SK-N-DZ (cell line): ENCODE measurements around the gene OSER1. TPM values are rescaled to one million over a fixed set of nuclear protein-coding genes. Genes with fewer than 3 reads are reported as not detected.
"Not testable (repeated sequence)": the region's sequence is repeated elsewhere in the genome, so short reads cannot be mapped to it uniquely, and the experiment has no call there.

Source experiments
- DNase-seq: peaks from one replicate; pipeline ENCODE4 v3.0.0-alpha.2; 2015; ENCODE audit warnings: low spot score
- polyA plus RNA-seq, 2 experiments: library from polyadenylated mRNA; depleted of rRNA; stranded (reverse); fragments of >200 nt; gene quantifications; 2 replicates each; pipeline ENCODE4 v1.2.3, GENCODE V29; 2014

OSER1 gene
- polyA plus RNA-seq (2014; cell fraction: cytosol; rRNA removed), result 62.0 and 63.2 TPM in 2 replicates
- 39.5 and 50.5 TPM in 2 replicates for polyA plus RNA-seq (2014; cell fraction: nucleus; rRNA removed)

GRCh38 chr20:44210406-44211176, at the start of gene OSER1:
TSS of gene OSER1 (minus strand) at chr20:44210771. CDS start at chr20:44206957, 3,814 bp downstream.
- peak; percentile 98 for DNase-seq

DNA sequence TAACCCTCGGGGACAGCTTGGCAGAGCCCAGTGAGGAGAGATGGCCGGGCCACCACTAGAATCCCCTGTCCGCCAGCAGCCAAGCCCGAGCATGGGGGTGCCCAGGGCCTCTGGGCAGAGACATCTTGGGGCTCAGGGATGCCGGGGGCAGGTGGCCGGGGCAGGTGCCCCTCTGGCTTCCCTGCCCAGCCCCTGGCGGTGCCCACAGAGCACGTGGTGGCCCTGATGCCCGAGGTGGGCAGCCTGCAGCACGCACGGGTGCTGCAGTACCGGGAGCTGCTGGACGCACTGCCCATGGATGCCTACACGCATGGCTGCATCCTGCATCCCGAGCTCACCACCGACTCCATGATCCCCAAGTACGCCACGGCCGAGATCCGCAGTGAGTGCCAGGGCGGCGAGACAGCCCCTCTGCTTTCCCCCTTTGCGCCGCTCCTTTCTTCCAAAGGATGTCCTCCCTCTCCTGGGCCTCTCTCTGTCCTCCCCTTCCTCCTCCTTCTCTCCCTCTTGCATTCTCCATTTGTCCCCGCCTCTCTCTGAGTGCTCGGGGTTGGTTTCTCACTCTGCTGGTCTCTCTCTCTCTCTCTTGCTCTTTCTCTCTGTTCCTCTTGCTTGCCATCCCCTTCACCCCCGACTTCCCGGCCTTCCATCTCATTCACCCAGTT, 47.8 kb upstream of the OSER1 start:
- DNase-seq, result no peak

DNA sequence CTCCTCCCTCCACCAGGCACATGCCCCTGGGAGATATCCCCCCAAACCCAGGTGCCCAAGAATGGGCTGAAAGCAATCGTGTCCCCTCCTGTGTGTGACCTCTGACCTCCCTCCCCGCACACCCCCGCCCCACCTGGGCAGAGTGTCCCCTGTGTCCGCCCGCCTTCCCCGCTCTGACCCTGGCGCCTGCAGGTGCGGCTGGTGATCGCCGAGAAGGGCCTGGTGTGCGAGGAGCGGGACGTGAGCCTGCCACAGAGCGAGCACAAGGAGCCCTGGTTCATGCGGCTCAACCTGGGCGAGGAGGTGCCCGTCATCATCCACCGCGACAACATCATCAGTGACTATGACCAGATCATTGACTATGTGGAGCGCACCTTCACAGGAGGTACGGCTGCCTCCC, 46.4 kb upstream of the OSER1 start:
- DNase-seq, result no peak

GRCh38 chr20:44255942-44256341, 45.4 kb upstream of the OSER1 start:
- DNase-seq, result no peak

DNA sequence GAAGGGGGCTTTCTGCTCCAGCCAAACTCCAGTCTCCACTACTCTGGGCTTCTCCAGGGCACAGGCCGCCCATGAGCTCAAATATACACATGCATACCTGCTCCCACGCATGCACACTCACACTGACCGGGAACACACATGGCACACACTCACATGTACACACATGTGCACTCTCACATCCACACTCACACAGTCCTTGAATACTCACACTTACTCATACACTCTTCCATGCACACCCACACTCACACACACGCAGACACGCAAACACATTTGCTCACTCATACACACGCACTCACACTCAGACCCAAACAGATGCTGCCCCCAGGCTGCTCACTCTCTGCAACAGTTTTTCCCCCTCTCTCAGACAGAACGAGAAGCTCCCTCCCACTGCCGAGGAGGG, 43.5 kb upstream of the OSER1 start:
- no peak for DNase-seq

GRCh38 chr20:44253528-44253927, 43.0 kb upstream of the OSER1 start:
- no peak for DNase-seq

DNA sequence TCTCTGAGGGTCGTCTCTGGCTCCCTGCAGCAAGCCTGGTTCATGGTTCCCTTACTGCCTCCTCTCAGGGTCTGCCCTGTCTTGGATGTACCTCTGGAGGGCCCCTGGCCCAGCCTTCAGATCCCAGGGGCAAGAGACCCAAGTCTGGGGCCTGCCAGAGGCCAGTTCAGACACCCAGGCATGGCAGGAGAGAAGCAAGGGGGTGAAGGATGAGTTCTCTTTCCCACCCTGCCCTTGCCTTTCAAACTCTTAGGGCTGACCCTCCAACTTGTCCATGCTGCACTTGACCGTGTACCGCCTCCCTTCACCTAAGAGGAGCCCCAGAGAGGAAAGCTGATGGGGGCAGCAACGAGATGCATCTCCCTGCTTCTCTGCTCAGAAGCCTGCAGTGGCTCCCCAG, 40.7 kb upstream of the OSER1 start:
- no peak for DNase-seq

DNA sequence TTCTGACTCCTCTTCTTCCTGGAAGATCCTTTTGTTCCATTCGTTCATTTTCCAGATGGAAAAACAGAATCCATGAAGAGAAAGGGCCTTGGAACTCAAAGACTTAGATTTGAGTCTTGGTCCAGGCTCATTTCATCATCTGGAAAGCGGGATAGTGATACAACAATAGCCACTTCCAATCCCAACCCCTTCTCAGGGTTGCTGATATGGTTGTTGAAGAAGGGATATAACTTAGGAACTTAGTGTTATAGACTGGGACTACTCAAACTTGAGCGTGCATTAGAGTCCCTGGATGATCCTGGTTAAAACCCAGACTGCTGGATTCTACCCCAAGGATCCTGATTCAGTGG, 37.8 kb upstream of the OSER1 start:
- no peak for DNase-seq

GRCh38 chr20:44247586-44248409, 37.2 kb upstream of the OSER1 start:
- DNase-seq, result peak; percentile 61

GRCh38 chr20:44247131-44247571, 36.6 kb upstream of the OSER1 start, which contains the start of gene GDAP1L1:
TSS of gene GDAP1L1 (plus strand) at chr20:44247308. CDS start at chr20:44247335, 27 bp downstream.
- DNase-seq, result peak; percentile 74

DNA sequence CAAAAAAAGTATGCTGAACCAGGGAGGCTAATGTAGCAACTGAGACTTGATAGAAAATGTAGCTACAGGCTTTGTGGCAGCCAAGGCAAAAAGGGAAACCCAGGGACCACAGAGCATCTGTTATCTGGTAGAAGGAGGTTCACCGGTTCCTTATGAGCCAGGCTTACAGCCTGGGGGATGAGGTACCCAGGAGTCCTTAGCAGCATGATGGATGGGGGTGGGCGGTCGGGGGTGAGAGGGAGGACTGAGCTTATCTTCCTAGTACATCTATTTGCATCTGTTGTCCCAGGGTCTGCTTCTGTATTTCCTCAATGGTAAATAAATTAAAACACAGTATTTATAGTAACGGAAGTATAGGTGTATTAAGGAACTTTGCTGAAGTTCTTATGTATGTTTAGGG, 35.4 kb upstream of the OSER1 start:
- DNase-seq, result no peak

GRCh38 chr20:44241796-44242195, 31.2 kb upstream of the OSER1 start:
- DNase-seq, result no peak

GRCh38 chr20:44236840-44237239, 26.3 kb upstream of the OSER1 start:
- DNase-seq, result not testable (repeated sequence)

GRCh38 chr20:44235702-44236101, 25.1 kb upstream of the OSER1 start:
- no peak for DNase-seq

DNA sequence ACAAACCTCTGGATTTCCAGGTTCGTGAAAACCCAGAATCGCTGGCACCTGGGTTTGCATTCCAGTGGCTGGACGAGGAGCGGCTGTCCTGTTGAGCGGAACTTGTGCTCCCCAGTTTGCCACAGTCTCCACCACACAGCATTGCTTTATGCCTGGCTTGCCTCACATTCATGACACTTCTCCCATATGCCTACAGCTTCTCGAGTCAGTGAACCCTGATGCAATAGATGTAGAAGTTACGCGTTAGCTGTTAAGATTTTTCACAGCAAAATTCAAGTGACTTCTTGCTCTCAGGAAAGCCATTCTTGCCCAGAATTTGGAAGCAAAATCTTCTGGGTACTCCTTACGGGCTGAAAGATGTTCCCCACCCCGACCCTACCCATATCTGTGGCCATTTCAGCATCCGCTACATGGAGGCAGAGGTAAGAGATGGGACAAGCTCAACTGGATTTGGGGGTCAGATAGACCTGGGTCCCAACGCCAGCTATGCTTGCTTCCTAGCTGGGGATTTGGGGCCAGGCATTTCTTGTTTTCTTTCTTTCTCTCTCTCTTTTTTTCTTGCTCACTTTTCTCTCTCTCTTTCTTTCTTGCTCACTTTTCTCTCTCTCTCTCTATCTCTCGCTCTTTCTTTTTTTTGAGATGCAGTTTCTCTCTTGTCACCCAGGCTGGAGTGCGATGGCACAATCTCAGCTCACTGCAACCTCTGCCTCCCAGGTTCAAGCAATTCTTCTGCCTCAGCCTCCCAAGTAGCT, 24.2 kb upstream of the OSER1 start:
- DNase-seq, result no peak

DNA sequence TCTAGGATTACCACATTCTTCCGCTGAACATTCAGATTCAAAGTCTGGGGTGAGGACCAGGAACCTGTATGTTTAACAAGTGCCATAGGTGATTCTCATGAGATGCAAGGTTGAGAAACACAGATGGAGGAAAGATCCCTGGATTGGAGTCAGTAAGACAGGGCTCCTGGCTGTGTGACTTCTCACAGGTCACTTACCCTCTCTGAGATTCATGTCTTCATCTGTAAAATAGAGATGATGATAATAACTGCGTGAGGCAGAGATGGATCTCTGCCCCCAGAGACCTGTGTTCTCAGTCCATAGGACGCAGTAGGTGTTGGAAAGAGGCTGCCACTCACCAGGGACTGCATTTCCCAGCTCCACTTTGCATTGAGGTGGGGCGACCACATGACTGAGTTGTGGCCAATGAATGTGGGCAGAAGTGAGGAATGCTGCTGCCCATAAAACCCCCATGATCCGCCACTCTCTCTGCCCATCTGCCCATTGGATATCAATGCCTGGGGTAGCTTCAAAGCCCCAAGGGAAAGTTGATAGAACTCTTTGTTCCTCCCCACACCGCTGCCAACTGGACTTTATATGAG, 23.0 kb upstream of the OSER1 start:
- DNase-seq, result no peak

DNA sequence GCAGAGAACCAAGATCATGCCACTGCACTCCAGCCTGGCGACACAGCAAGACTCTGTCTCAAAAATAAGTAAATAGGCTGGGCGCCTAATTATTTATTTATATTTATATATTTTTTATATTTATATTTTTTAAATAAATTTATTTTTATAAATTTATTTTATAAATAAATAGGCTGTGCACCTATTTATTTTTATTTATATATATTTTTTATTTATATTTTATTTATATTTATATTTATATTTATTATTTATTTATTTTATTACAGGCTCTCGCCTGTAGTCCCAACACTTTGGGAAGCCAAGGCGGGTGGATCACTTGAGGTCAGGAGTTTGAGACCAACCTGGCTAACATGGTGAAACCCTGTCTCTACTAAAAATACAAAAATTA, 21.9 kb upstream of the OSER1 start:
- not testable (repeated sequence) for DNase-seq

DNA sequence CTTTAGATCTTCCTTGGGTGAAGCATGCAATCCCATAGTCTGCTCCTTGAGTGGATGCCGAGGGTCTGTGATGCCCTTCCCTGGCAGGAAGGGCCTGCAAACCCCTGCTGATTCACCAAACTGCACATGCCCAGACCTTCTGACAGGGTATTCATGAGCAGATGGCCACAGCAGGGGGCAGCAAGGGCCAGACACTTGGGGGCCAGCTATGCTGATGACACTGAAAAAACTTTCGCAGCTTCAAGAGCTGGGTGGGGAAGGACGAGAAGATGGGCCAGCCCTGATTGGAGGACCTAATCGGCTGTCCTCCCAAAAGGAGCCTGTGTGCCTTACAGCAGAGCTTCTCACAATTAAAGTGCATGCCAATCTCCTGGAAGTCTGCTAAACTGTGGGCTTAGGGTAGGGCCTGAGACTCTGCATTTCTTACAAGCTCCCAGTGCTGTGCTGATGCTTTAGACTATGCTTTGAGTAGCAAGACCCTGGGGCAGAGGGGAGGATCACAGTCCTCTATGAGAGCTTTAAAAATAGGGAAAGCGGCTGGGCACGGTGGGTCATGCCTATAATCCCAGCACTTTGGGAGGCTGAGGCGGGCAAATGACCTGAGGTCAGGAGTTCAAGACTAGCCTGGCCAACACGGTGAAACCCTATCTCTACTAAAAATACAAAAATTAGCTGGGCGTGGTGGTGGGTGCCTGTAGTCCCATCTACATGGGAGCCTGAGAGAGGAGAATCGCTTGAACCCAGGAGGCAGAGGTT, 21.3 kb upstream of the OSER1 start:
- DNase-seq, result no peak

GRCh38 chr20:44231193-44231592, 20.6 kb upstream of the OSER1 start:
- no peak for DNase-seq
